ENCODE measurements around the gene IP6K1.

- TF ChIP-seq BHLHE40 (IDR thresholded peaks at IDR 0.05; ENCODE audit: borderline replicate concordance) (no peak), L3MBTL2 (conservative IDR thresholded peaks at IDR 0.05) (no peak), PKNOX1 (IDR thresholded peaks at IDR 0.05) (no peak), FOXA1 (IDR thresholded peaks at IDR 0.05) (no peak), TARDBP (IDR thresholded peaks at IDR 0.05) (no peak), LEF1 (IDR thresholded peaks at IDR 0.05; ENCODE audit: borderline replicate concordance) (no peak), NFRKB (IDR thresholded peaks at IDR 0.05) (no peak), SUZ12 (IDR thresholded peaks at IDR 0.05) (no peak)
Measured at GRCh38 chr3:49750056-49750455, 36.3 kb downstream of the IP6K1 start.
